GM12878 (cell line): ENCODE data around the gene GPR137B. TPM values are rescaled to one million over a fixed set of nuclear protein-coding genes. Genes with fewer than 3 reads are reported as not detected.

Experiments
- ATAC-seq: fragments of 200-7000 bp; cut with Tn5 transposase; 3 replicates; pipeline ENCODE4 v1.9.1; 2020; ENCODE audit warnings: mild to moderate bottlenecking, moderate library complexity
- BruUV-seq: library from RNA; stranded (reverse); fragments of 400-500 nt; replicated peaks from 2 replicates; lab custom pipeline; 2021; lab: Mats Ljungman, UMichigan
- CTCF ChIA-PET: fragments of 300-600 bp; sonication (Branson Sonifier 250); formaldehyde crosslinking; extraction: SDS; loops from one replicate; lab custom pipeline; 2021; ENCODE audit warnings: inconsistent platforms; lab: Yijun Ruan, JAX
- POLR2A ChIA-PET: fragments of 350-600 bp; formaldehyde crosslinking; extraction: SDS; loops from one replicate; lab custom pipeline; 2021; ENCODE audit warnings: inconsistent platforms; lab: Charles Lee
- RAD21 ChIA-PET: fragments of 300-600 bp; sonication (Branson Sonifier 250); formaldehyde crosslinking; loops from one replicate; lab custom pipeline; 2023; ENCODE audit warnings: antibody characterized with exemption; ENCODE audit not compliant: unreplicated experiment; lab: Charles Lee
- SMC1A ChIA-PET: fragments of 300-600 bp; sonication (Branson Sonifier 250); formaldehyde crosslinking; loops from one replicate; lab custom pipeline; 2023; ENCODE audit not compliant: unreplicated experiment, uncharacterized antibody; lab: Charles Lee
- DNase-seq: peaks from one replicate; pipeline ENCODE4 v3.0.0-alpha.2; 2011; ENCODE audit warnings: low read depth, low spot score
- FAIRE-seq: peaks from 3 replicates; lab custom pipeline; 2011; peaks lifted over from hg19 to GRCh38; lab: Jason Lieb, UNC
- H2AFZ ChIP-seq: 2 replicates; pipeline ENCODE4 v1.6.0; 2011; ENCODE audit warnings: low read depth, low read length, control low read depth; ENCODE audit not compliant: control insufficient read depth
- H3K27ac ChIP-seq: 2 replicates; pipeline ENCODE4 v1.5.1; 2011; ENCODE audit warnings: control low read depth; ENCODE audit not compliant: control insufficient read depth, insufficient read depth
- H3K27me3 ChIP-seq, 2 experiments: replicated peaks in 1 of 2; 2 replicates each; pipeline versions ENCODE4 v1.6.0 to v1.6.1; 2011; ENCODE audit warnings: low read length in 1 of 2; ENCODE audit not compliant: control insufficient read depth in 2 of 2, insufficient read depth in 2 of 2
- H3K36me3 ChIP-seq, 2 experiments: 2 replicates each; pipeline ENCODE4 v1.5.1; 2011; ENCODE audit warnings: low read length in 1 of 2; ENCODE audit not compliant: control insufficient read depth in 2 of 2, insufficient read depth in 2 of 2
- H3K4me1 ChIP-seq: 2 replicates; pipeline ENCODE4 v1.6.1; 2011; ENCODE audit warnings: mild to moderate bottlenecking, low read length, moderate library complexity, mixed read lengths; ENCODE audit not compliant: control insufficient read depth, insufficient read depth
- H3K4me2 ChIP-seq: 2 replicates; pipeline ENCODE4 v1.6.0; 2011; ENCODE audit warnings: control low read depth; ENCODE audit not compliant: control insufficient read depth, insufficient read depth
- H3K4me3 ChIP-seq: fragments of 200-600 bp; sonication (generic); 2 replicates; pipeline ENCODE4 v1.5.1; 2016
- H3K79me2 ChIP-seq: 2 replicates; pipeline ENCODE4 v1.6.0; 2011; ENCODE audit warnings: low read length; ENCODE audit not compliant: control insufficient read depth, insufficient read depth
- H3K9ac ChIP-seq: 2 replicates; pipeline ENCODE4 v1.8.0; 2011; ENCODE audit warnings: low read length, control low read depth, mixed read lengths; ENCODE audit not compliant: control insufficient read depth, insufficient read depth
- H3K9me3 ChIP-seq: replicated peaks from 3 replicates; pipeline ENCODE4 v1.5.1; 2011; ENCODE audit warnings: mild to moderate bottlenecking, low read length; ENCODE audit not compliant: control insufficient read depth, insufficient read depth
- H4K20me1 ChIP-seq: 2 replicates; pipeline ENCODE4 v1.6.0; 2011; ENCODE audit not compliant: control insufficient read depth, insufficient read depth
- CEBPB ChIP-seq, 2 experiments: fragments of 150-350 bp in 1 of 2; IDR thresholded peaks; 2 replicates each; pipeline ENCODE4 v1.6.1; 2012 to 2014; ENCODE audit warnings: low read depth in 2 of 2, low read length in 2 of 2, borderline replicate concordance in 1 of 2, inconsistent platforms in 1 of 2
- ELK1 ChIP-seq: IDR thresholded peaks from 2 replicates; pipeline ENCODE4 v1.6.1; 2012; ENCODE audit warnings: low read depth, low read length, improper control_type of control experiment
- ESRRA ChIP-seq: IDR thresholded peaks from 2 replicates; pipeline ENCODE4 v1.6.1; 2012; ENCODE audit warnings: mild to moderate bottlenecking, low read length, improper control_type of control experiment
- GABPA ChIP-seq: IDR thresholded peaks from 2 replicates; pipeline ENCODE4 v1.6.1; 2014; ENCODE audit warnings: antibody characterized with exemption, low read depth, mild to moderate bottlenecking, inconsistent platforms
- GATAD2B ChIP-seq: fragments of 450-650 bp; conservative IDR thresholded peaks from 2 replicates; pipeline ENCODE4 v1.6.1; 2017; ENCODE audit warnings: low read depth, mild to moderate bottlenecking, moderate library complexity
- HCFC1 ChIP-seq: fragments of 150-350 bp; IDR thresholded peaks from 2 replicates; pipeline ENCODE4 v1.6.1; 2014; ENCODE audit warnings: low read length
- JUND ChIP-seq: IDR thresholded peaks from 2 replicates; pipeline ENCODE4 v1.6.1; 2012; ENCODE audit warnings: low read depth, mild to moderate bottlenecking, low read length, improper control_type of control experiment, moderate library complexity
- KAT2A ChIP-seq: conservative IDR thresholded peaks from 2 replicates; pipeline ENCODE4 v1.6.1; 2011; ENCODE audit warnings: low read depth, low read length; ENCODE audit not compliant: control insufficient read depth
- LARP7 ChIP-seq: fragments of 450-650 bp; IDR thresholded peaks from 2 replicates; pipeline ENCODE4 v1.6.1; 2017; ENCODE audit warnings: mild to moderate bottlenecking
- MTA2 ChIP-seq: fragments of 450-650 bp; IDR thresholded peaks from 2 replicates; pipeline ENCODE4 v1.6.1; 2016; ENCODE audit warnings: low read depth, mild to moderate bottlenecking, moderate library complexity
- MXI1 ChIP-seq: fragments of 150-350 bp; IDR thresholded peaks from 2 replicates; pipeline ENCODE4 v1.6.1; 2011; ENCODE audit warnings: low read depth, mild to moderate bottlenecking, inconsistent platforms, low read length, improper control_type of control experiment
- MYC ChIP-seq: IDR thresholded peaks from 2 replicates; pipeline ENCODE4 v1.6.1; 2011; ENCODE audit warnings: mild to moderate bottlenecking, low read length, moderate library complexity, inconsistent platforms; ENCODE audit not compliant: insufficient read depth, insufficient replicate concordance, insufficient read length, severe bottlenecking
- POLR2AphosphoS5 ChIP-seq: IDR thresholded peaks from 2 replicates; pipeline ENCODE4 v1.6.1; 2011; ENCODE audit warnings: mild to moderate bottlenecking, low read length, inconsistent platforms
- RAD21 ChIP-seq: IDR thresholded peaks from 2 replicates; pipeline ENCODE4 v1.6.1; 2011; ENCODE audit warnings: mild to moderate bottlenecking, low read depth, low read length, moderate library complexity; ENCODE audit not compliant: insufficient read depth
- RB1 ChIP-seq: fragments of 450-650 bp; formaldehyde crosslinking; IDR thresholded peaks from 2 replicates; pipeline ENCODE4 v1.6.1; 2017; ENCODE audit warnings: mild to moderate bottlenecking, borderline replicate concordance
- RELA ChIP-seq: fragments of 450-650 bp; IDR thresholded peaks from 2 replicates; pipeline ENCODE4 v1.8.0; 2014; ENCODE audit warnings: borderline replicate concordance; ENCODE audit not compliant: partially characterized antibody
- TCF12 ChIP-seq: IDR thresholded peaks from 2 replicates; pipeline ENCODE4 v1.6.1; 2011; ENCODE audit warnings: low read depth, mild to moderate bottlenecking, low read length
- WRNIP1 ChIP-seq: IDR thresholded peaks from 2 replicates; pipeline ENCODE4 v1.6.1; 2011; ENCODE audit warnings: low read depth, low read length, improper control_type of control experiment, borderline replicate concordance
- ZBTB33 ChIP-seq: fragments of 450-650 bp; IDR thresholded peaks from 2 replicates; pipeline ENCODE4 v1.6.1; 2017; ENCODE audit warnings: mild to moderate bottlenecking
- in situ Hi-C: fragments of 300-500 bp; cut with MboI; formaldehyde crosslinking; loops from 9 replicates; pipeline ENCODE4 v1.14.3; 2018; ENCODE audit warnings: mixed read lengths
- intact Hi-C: fragments of 100-400 bp; cut with micrococcal nuclease; formaldehyde crosslinking; loops from one replicate; pipeline ENCODE4 v1.14.2; 2022; ENCODE audit not compliant: unreplicated experiment
- polyA plus RNA-seq, 11 experiments: library from polyadenylated mRNA; depleted of rRNA in 4 of 11; unstranded in 6 of 11; stranded (reverse) in 5 of 11; fragments of >200 nt; fragmentation: Nextera tagmentation in 4 of 11; fragmentation: Illumina TruSeq in 1 of 11; extraction: Ambion mirVana in 4 of 11; extraction: Trizol in 1 of 11; gene quantifications; 1 replicate in 1 of 11; 2 replicates in 10 of 11; pipeline versions ENCODE4 v1.2.1 to v1.2.3, GENCODE V29; 2011 to 2016; ENCODE audit warnings: inconsistent platforms in 2 of 11, missing spikeins in 2 of 11, low read depth in 1 of 11
- total RNA-seq, 4 experiments: library from RNA; depleted of rRNA in 3 of 4; stranded (reverse); fragments of >200 nt in 3 of 4; fragmentation: Illumina TruSeq in 1 of 4; extraction: Trizol in 1 of 4; gene quantifications; 2 replicates each; pipeline versions ENCODE4 v1.2.1 to v1.2.3, GENCODE V29; 2013 to 2021

The GPR137B gene
- total and polyA plus RNA-seq, 10 of the 15 experiments (the other 5 are each of a cell fraction or from before 2014, with no cell fraction given): 5.4 to 20.8 (median 12.5) TPM

- peaks cover 4 to 7% of the 10 kb centered on the region in 2 experiments; a peak in 2 of 4 replicates for H3K36me3 ChIP-seq
- CTCF ChIA-PET: no interaction called here
Observed at GRCh38 chr1:236257216-236257615, 114.9 kb downstream of the GPR137B start.

More at GRCh38 chr1:236257216-236257615, 114.9 kb downstream of the GPR137B start:
- Histone ChIP-seq H3K9ac (no peak overlapping the region), H3K4me2 (no peak overlapping the region), H3K27me3 (no peaks in the 10 kb centered on the region), H3K4me1 (no peaks in the 10 kb centered on the region), H3K27ac (no peak overlapping the region), H3K79me2 (peaks cover 5% of the 10 kb centered on the region), H2AFZ (no peak overlapping the region), H3K9me3 (peaks cover 19% of the 10 kb centered on the region), H3K4me3 (no peak overlapping the region), H4K20me1 (no peaks in the 10 kb centered on the region)
- no TSS peak for BruUV-seq
- no peak for TF ChIP-seq RELA
- no peak for TF ChIP-seq GATAD2B
- no peak for TF ChIP-seq RB1
- TF ChIP-seq KAT2A: no peak
- no peak for TF ChIP-seq RAD21
- TF ChIP-seq MYC: no peak
- no peak for TF ChIP-seq POLR2AphosphoS5
- no peak for TF ChIP-seq ESRRA
- TF ChIP-seq MTA2: no peak
- TF ChIP-seq WRNIP1: no peak
- no peak for TF ChIP-seq ELK1
- no peak for TF ChIP-seq LARP7
- TF ChIP-seq MXI1: no peak
- no peak for TF ChIP-seq TCF12
- no peak for TF ChIP-seq ZBTB33
- TF ChIP-seq GABPA: no peak
- TF ChIP-seq HCFC1: no peak
- TF ChIP-seq CEBPB (IDR thresholded peaks at IDR 0.05; ENCODE audit: borderline replicate concordance in 1 of 2, low read depth in 2 of 2, low read length in 2 of 2): no peak
- no peak for TF ChIP-seq JUND
- FAIRE-seq (no peak), DNase-seq (no peak), ATAC-seq (no peak)
- RAD21 ChIA-PET: no interaction called here
- SMC1A ChIA-PET: no interaction called here
- intact Hi-C loops (no loop called here), in situ Hi-C loops (no loop called here)
- POLR2A ChIA-PET: no interaction called here
